CD4-positive, alpha-beta memory T cell (primary cell): ENCODE measurements around the gene TRIM8. TPM values are rescaled to one million over a fixed set of nuclear protein-coding genes. Genes with fewer than 3 reads are reported as not detected.
A peak's percentile ranks its signal among the peaks of the same experiment; 100 is the strongest.

Experiments
- CTCF ChIA-PET: fragments of 350-600 bp; sonication (Branson Sonifier 250); formaldehyde crosslinking; loops from one replicate; lab custom pipeline; 2021; ENCODE audit warnings: inconsistent platforms; ENCODE audit not compliant: partially characterized antibody; lab: Charles Lee
- POLR2A ChIA-PET: fragments of 350-600 bp; sonication (Branson Sonifier 250); formaldehyde crosslinking; loops from one replicate; lab custom pipeline; 2021; ENCODE audit not compliant: partially characterized antibody; lab: Charles Lee
- DNase-seq, 5 donors: peaks; one replicate each; pipeline versions ENCODE4 v3.0.0 to v3.0.0-alpha.2; 2020 to 2022; ENCODE audit warnings: mixed read lengths in 1 of 5
- H3K27ac ChIP-seq: one replicate; pipeline ENCODE4 v1.7.0; 2013; ENCODE audit warnings: low read depth, low read length
- H3K27me3 ChIP-seq: 2 replicates; pipeline ENCODE4 v1.7.0; 2013; ENCODE audit warnings: mild to moderate bottlenecking, low read length, moderate library complexity; ENCODE audit not compliant: insufficient read depth
- H3K36me3 ChIP-seq: 2 replicates; pipeline ENCODE4 v1.7.0; 2013; ENCODE audit warnings: mild to moderate bottlenecking, low read length, moderate library complexity; ENCODE audit not compliant: insufficient read depth
- H3K4me1 ChIP-seq: 2 replicates; pipeline ENCODE4 v1.7.0; 2013; ENCODE audit warnings: mild to moderate bottlenecking, low read length, moderate library complexity; ENCODE audit not compliant: insufficient read depth
- H3K4me3 ChIP-seq, 2 donors: one replicate each; pipeline ENCODE4 v1.7.0; 2013; ENCODE audit warnings: low read length in 2 of 2, mild to moderate bottlenecking in 1 of 2
- H3K9me3 ChIP-seq, 2 donors: one replicate each; pipeline ENCODE4 v1.7.0; 2013; ENCODE audit warnings: low read length in 2 of 2, control low read depth in 1 of 2; ENCODE audit not compliant: control insufficient read depth in 1 of 2
- H3K27ac Mint-ChIP-seq, 7 donors: one replicate each; pipeline ENCODE4 v1.8.0; 2020 to 2021; ENCODE audit warnings: mixed read lengths in 7 of 7, mild to moderate bottlenecking in 6 of 7, inconsistent platforms in 3 of 7, moderate library complexity in 3 of 7
- H3K27me3 Mint-ChIP-seq, 2 donors: one replicate each; pipeline ENCODE4 v1.8.0; 2020 to 2021; ENCODE audit warnings: mixed read lengths in 2 of 2
- H3K36me3 Mint-ChIP-seq, 2 donors: one replicate each; pipeline ENCODE4 v1.8.0; 2020 to 2021; ENCODE audit warnings: mixed read lengths in 2 of 2, inconsistent platforms in 1 of 2, mild to moderate bottlenecking in 1 of 2
- H3K4me1 Mint-ChIP-seq, 4 donors: one replicate each; pipeline ENCODE4 v1.8.0; 2020 to 2021; ENCODE audit warnings: mixed read lengths in 4 of 4, mild to moderate bottlenecking in 1 of 4
- H3K4me3 Mint-ChIP-seq, 8 donors: one replicate each; pipeline ENCODE4 v1.8.0; 2020 to 2021; ENCODE audit warnings: mixed read lengths in 8 of 8, mild to moderate bottlenecking in 7 of 8, moderate library complexity in 6 of 8, inconsistent platforms in 3 of 8
- H3K9me3 Mint-ChIP-seq, 8 donors: one replicate each; pipeline ENCODE4 v1.8.0; 2020 to 2021; ENCODE audit warnings: mixed read lengths in 8 of 8, mild to moderate bottlenecking in 5 of 8, inconsistent platforms in 3 of 8, moderate library complexity in 1 of 8
- intact Hi-C: fragments of 100-400 bp; cut with micrococcal nuclease; formaldehyde crosslinking; loops from one replicate; pipeline ENCODE4 v1.15.1; 2023
- polyA plus RNA-seq, 2 donors: library from polyadenylated mRNA; unstranded; fragments of 300-500 nt; fragmentation: Illumina TruSeq; gene quantifications; one replicate each; pipeline ENCODE4 v1.2.3, GENCODE V29; 2021
- total RNA-seq, 2 experiments: library from RNA; stranded (reverse); gene quantifications; one replicate each; pipeline ENCODE4 v1.2.3, GENCODE V29; 2021

The TRIM8 gene
- 10 to 100 TPM; 68.4 to 71.6 TPM for total RNA-seq
- polyA plus RNA-seq = 10 to 100 TPM; 33.0 to 56.4 TPM

GRCh38 chr10:102644066-102644645 is at the start of gene TRIM8:
TRIM8 (plus strand) TSS chr10:102644479; CDS start chr10:102644618, 139 bp downstream.
- POLR2A ChIA-PET = interaction anchor here (0.7 to 21.9 kb wide), 36 partner anchors 10 to 1601 kb away, joined by 3 to 431 read pairs (median 6); partner anchors contain the start of genes ACTR1A, ARL3, BORCS7 and C10orf95
- Mint-ChIP-seq H3K36me3 (peaks cover 4 to 27% of the 10 kb centered on the region in 2 donors), H3K4me3 (peak within 1 kb of the TSS; percentile 93 to 100 (median 96)), H3K9me3 (no peaks in the 10 kb centered on the region), H3K27ac (peak within 1 kb of the TSS; percentile 96 to 100 (median 96)), H3K4me1 (peaks cover 29 to 59% (median 35%) of the 10 kb centered on the region in 4 donors), H3K27me3 (no peaks in the 10 kb centered on the region)
- no peaks in the 10 kb centered on the region for H3K27me3 ChIP-seq
- no peaks in the 10 kb centered on the region for H3K36me3 ChIP-seq
- H3K9me3 ChIP-seq = no peaks in the 10 kb centered on the region
- peaks cover 34% of the 10 kb centered on the region for H3K4me1 ChIP-seq
- intact Hi-C loops = loop anchor here (5.0 to 10.0 kb wide), 3 partner anchors 492 to 1481 kb away; partner anchors contain the start of genes NOLC1, SFR1 and STN1
- H3K4me3 ChIP-seq = peak within 1 kb of the TSS; percentile 79 to 80
- CTCF ChIA-PET = interaction anchor here (1.0 to 4.1 kb wide), 13 partner anchors 9 to 140 kb away, joined by 3 to 44 read pairs (median 9); partner anchors contain the start of genes ARL3, SFXN2 and SUFU
- peak; percentile 61 to 73 (median 66) for DNase-seq
- peak within 1 kb of the TSS; percentile 94 for H3K27ac ChIP-seq

- H3K4me1 ChIP-seq = no peaks in the 10 kb centered on the region
- intact Hi-C loops = no loop called here
- DNase-seq = no peak
- no peaks in the 10 kb centered on the region for H3K27me3 ChIP-seq
- H3K4me1 Mint-ChIP-seq = peaks cover 0 to 2% (median 0%) of the 10 kb centered on the region in 4 donors
- H3K4me3 ChIP-seq = no peak overlapping the region
- CTCF ChIA-PET = interaction anchor here (0.8 to 3.4 kb wide), 12 partner anchors 10 to 117 kb away, joined by 3 to 21 read pairs (median 4); partner anchors contain the start of genes SUFU and TRIM8
- no peaks in the 10 kb centered on the region for H3K27me3 Mint-ChIP-seq
- no peaks in the 10 kb centered on the region for H3K9me3 ChIP-seq
- POLR2A ChIA-PET = interaction anchor here (0.5 to 1.6 kb wide), 3 partner anchors 12 to 88 kb away, joined by 3 to 5 read pairs (median 4); no protein-coding TSS in a partner anchor
- no peak overlapping the region for H3K27ac ChIP-seq
- no peaks in the 10 kb centered on the region for H3K9me3 Mint-ChIP-seq
- peaks cover 42% of the 10 kb centered on the region for H3K36me3 ChIP-seq
- H3K27ac Mint-ChIP-seq = no peak overlapping the region
- H3K4me3 Mint-ChIP-seq = no peak overlapping the region
- peaks cover 7 to 44% of the 10 kb centered on the region in 2 donors for H3K36me3 Mint-ChIP-seq
Observed at GRCh38 chr10:102595293-102595692, 49.0 kb upstream of the TRIM8 start.

GRCh38 chr10:102595897-102596296 is 48.4 kb upstream of the TRIM8 start:
- H3K9me3 Mint-ChIP-seq = no peaks in the 10 kb centered on the region
- intact Hi-C loops = no loop called here
- Histone ChIP-seq H3K4me1 (no peaks in the 10 kb centered on the region), H3K9me3 (no peaks in the 10 kb centered on the region), H3K27ac (no peak overlapping the region), H3K27me3 (no peaks in the 10 kb centered on the region), H3K4me3 (no peak overlapping the region), H3K36me3 (peaks cover 48% of the 10 kb centered on the region)
- DNase-seq = no peak
- no peak overlapping the region for H3K4me3 Mint-ChIP-seq
- no peaks in the 10 kb centered on the region for H3K27me3 Mint-ChIP-seq
- ChIA-PET CTCF (interaction anchor here (0.8 to 3.4 kb wide), 12 partner anchors 8 to 117 kb away, joined by 3 to 21 read pairs (median 4); partner anchors contain the start of genes SUFU and TRIM8), POLR2A (interaction anchor here (0.5 to 1.6 kb wide), 5 partner anchors 13 to 88 kb away, joined by 3 to 5 read pairs (median 4); no protein-coding TSS in a partner anchor)
- no peaks in the 10 kb centered on the region for H3K4me1 Mint-ChIP-seq
- H3K27ac Mint-ChIP-seq = peak overlapping the region in 2 of 7 donors; percentile 8 to 89
- H3K36me3 Mint-ChIP-seq = peaks cover 7 to 50% of the 10 kb centered on the region in 2 donors

GRCh38 chr10:102596506-102596971 is 47.7 kb upstream of the TRIM8 start:
- Histone ChIP-seq H3K4me3 (no peak overlapping the region), H3K9me3 (no peaks in the 10 kb centered on the region), H3K4me1 (no peaks in the 10 kb centered on the region), H3K36me3 (peaks cover 54% of the 10 kb centered on the region), H3K27me3 (no peaks in the 10 kb centered on the region), H3K27ac (no peak overlapping the region)
- POLR2A ChIA-PET = interaction anchor here (1.0 to 1.3 kb wide), 3 partner anchors 14 to 50 kb away, joined by 3 to 5 read pairs (median 4); no protein-coding TSS in a partner anchor
- intact Hi-C loops = no loop called here
- Mint-ChIP-seq H3K4me3 (no peak overlapping the region), H3K36me3 (peaks cover 9 to 56% of the 10 kb centered on the region in 2 donors), H3K27me3 (no peaks in the 10 kb centered on the region), H3K4me1 (no peaks in the 10 kb centered on the region), H3K9me3 (no peaks in the 10 kb centered on the region), H3K27ac (peak overlapping the region in 2 of 7 donors; percentile 47 to 70)
- no peak for DNase-seq
- CTCF ChIA-PET = interaction anchor here (0.9 to 2.8 kb wide), 8 partner anchors 9 to 92 kb away, joined by 3 to 9 read pairs (median 5); partner anchors contain the start of genes SUFU and TRIM8

- peaks cover 14 to 63% of the 10 kb centered on the region in 2 donors for H3K36me3 Mint-ChIP-seq
- POLR2A ChIA-PET = interaction anchor here (1.0 to 1.2 kb wide), 2 partner anchors 14 to 49 kb away, joined by 3 to 5 read pairs; no protein-coding TSS in a partner anchor
- no peak overlapping the region for H3K27ac Mint-ChIP-seq
- CTCF ChIA-PET = interaction anchor here (0.7 to 2.8 kb wide), 3 partner anchors 10 to 13 kb away, joined by 5 to 9 read pairs (median 5); no protein-coding TSS in a partner anchor
- Histone ChIP-seq H3K4me3 (no peak overlapping the region), H3K9me3 (no peaks in the 10 kb centered on the region), H3K36me3 (peaks cover 57% of the 10 kb centered on the region), H3K4me1 (no peaks in the 10 kb centered on the region), H3K27me3 (no peaks in the 10 kb centered on the region), H3K27ac (no peak overlapping the region)
- intact Hi-C loops = no loop called here
- H3K4me3 Mint-ChIP-seq = no peak overlapping the region
- H3K27me3 Mint-ChIP-seq = no peaks in the 10 kb centered on the region
- no peaks in the 10 kb centered on the region for H3K9me3 Mint-ChIP-seq
- DNase-seq = no peak
- H3K4me1 Mint-ChIP-seq = no peaks in the 10 kb centered on the region
Observed at GRCh38 chr10:102597131-102597991, 46.9 kb upstream of the TRIM8 start.

- Mint-ChIP-seq H3K4me3 (no peak overlapping the region), H3K36me3 (peaks cover 21 to 69% of the 10 kb centered on the region in 2 donors), H3K27me3 (no peaks in the 10 kb centered on the region), H3K9me3 (no peaks in the 10 kb centered on the region), H3K27ac (no peak overlapping the region), H3K4me1 (no peaks in the 10 kb centered on the region)
- DNase-seq = no peak
- no peaks in the 10 kb centered on the region for H3K9me3 ChIP-seq
- intact Hi-C loops = no loop called here
- CTCF ChIA-PET = interaction anchor here (2.8 kb wide), 1 partner anchor 14 kb away, joined by 9 read pairs; no protein-coding TSS in a partner anchor
- H3K4me3 ChIP-seq = no peak overlapping the region
- POLR2A ChIA-PET = no interaction called here
- no peaks in the 10 kb centered on the region for H3K4me1 ChIP-seq
- H3K27me3 ChIP-seq = no peaks in the 10 kb centered on the region
- peaks cover 58% of the 10 kb centered on the region for H3K36me3 ChIP-seq
- H3K27ac ChIP-seq = no peak overlapping the region
Observed at GRCh38 chr10:102598243-102598642, 46.0 kb upstream of the TRIM8 start.
